Measurements from ENCODE around the gene KCNK1. TPM values are rescaled to one million over a fixed set of nuclear protein-coding genes. Genes with fewer than 3 reads are reported as not detected.
A peak's percentile ranks its signal among the peaks of the same experiment; 100 is the strongest.

Gene KCNK1
- total RNA-seq, 1 donor from 2014 or later: 5.7 TPM

GRCh38 chr1:233600488-233600887 is 13.4 kb upstream of the KCNK1 start:
- Histone ChIP-seq H3K4me2 (ENCODE audit: low read length) (no peak overlapping the region), H3K4me3 (ENCODE audit: insufficient read depth, low read depth, low read length) (no peak overlapping the region), H3K36me3 (ENCODE audit: insufficient read depth, low read length) (no peaks in the 10 kb centered on the region), H3K79me2 (ENCODE audit: insufficient read depth, low read length) (no peaks in the 10 kb centered on the region), H3K9ac (ENCODE audit: low read length) (no peak overlapping the region), H4K20me1 (ENCODE audit: insufficient read depth, low read length) (no peaks in the 10 kb centered on the region), H3K4me1 (ENCODE audit: insufficient read depth, low read length) (no peaks in the 10 kb centered on the region), H3K27ac (ENCODE audit: low read depth, low read length) (no peak overlapping the region), H2AFZ (ENCODE audit: low read depth, low read length) (no peak overlapping the region), H3K27me3 (ENCODE audit: insufficient read depth, low read length) (no peaks in the 10 kb centered on the region), H3K9me3 (ENCODE audit: insufficient read depth, low read depth, low read length) (no peaks in the 10 kb centered on the region)
- no peaks in the 10 kb centered on the region for H3K36me3 Mint-ChIP-seq (ENCODE audit: low read depth, unreplicated experiment)
- no peak overlapping the region for H3K27ac Mint-ChIP-seq (ENCODE audit: unreplicated experiment)
- peaks cover 4% of the 10 kb centered on the region for H3K27me3 Mint-ChIP-seq (ENCODE audit: low read depth, unreplicated experiment)
- TF ChIP-seq CTCF (IDR thresholded peaks at IDR 0.05; ENCODE audit: insufficient read depth, low read depth, low read length) (no peak), EZH2 (IDR thresholded peaks at IDR 0.05; ENCODE audit: insufficient read depth, low read length) (no peak)
- no peaks in the 10 kb centered on the region for H3K4me1 Mint-ChIP-seq (ENCODE audit: low read depth, unreplicated experiment)
- H3K4me3 Mint-ChIP-seq (ENCODE audit: unreplicated experiment): no peak overlapping the region
- peaks cover 2% of the 10 kb centered on the region for H3K9me3 Mint-ChIP-seq (ENCODE audit: unreplicated experiment)
- DNase-seq (ENCODE audit: low read depth) (no peak), FAIRE-seq (no peak)

GRCh38 chr1:233603478-233603877 is 10.4 kb upstream of the KCNK1 start:
- Histone ChIP-seq H4K20me1 (ENCODE audit: insufficient read depth, low read length) (no peaks in the 10 kb centered on the region), H3K4me3 (ENCODE audit: insufficient read depth, low read depth, low read length) (no peak overlapping the region), H3K79me2 (ENCODE audit: insufficient read depth, low read length) (no peaks in the 10 kb centered on the region), H2AFZ (ENCODE audit: low read depth, low read length) (no peak overlapping the region), H3K36me3 (ENCODE audit: insufficient read depth, low read length) (no peaks in the 10 kb centered on the region), H3K4me2 (ENCODE audit: low read length) (no peak overlapping the region), H3K27ac (ENCODE audit: low read depth, low read length) (no peak overlapping the region), H3K4me1 (ENCODE audit: insufficient read depth, low read length) (no peaks in the 10 kb centered on the region), H3K9me3 (ENCODE audit: insufficient read depth, low read depth, low read length) (no peaks in the 10 kb centered on the region), H3K9ac (ENCODE audit: low read length) (no peak overlapping the region), H3K27me3 (ENCODE audit: insufficient read depth, low read length) (no peaks in the 10 kb centered on the region)
- FAIRE-seq: no peak
- Mint-ChIP-seq H3K4me3 (ENCODE audit: unreplicated experiment) (no peak overlapping the region), H3K9me3 (ENCODE audit: unreplicated experiment) (peaks cover 2% of the 10 kb centered on the region), H3K27me3 (ENCODE audit: low read depth, unreplicated experiment) (peaks cover 4% of the 10 kb centered on the region), H3K4me1 (ENCODE audit: low read depth, unreplicated experiment) (no peaks in the 10 kb centered on the region), H3K27ac (ENCODE audit: unreplicated experiment) (peak overlapping the region; percentile 15), H3K36me3 (ENCODE audit: low read depth, unreplicated experiment) (no peaks in the 10 kb centered on the region)
- no peak for TF ChIP-seq EZH2 (IDR thresholded peaks at IDR 0.05; ENCODE audit: insufficient read depth, low read length)
- TF ChIP-seq CTCF (IDR thresholded peaks at IDR 0.05; ENCODE audit: insufficient read depth, low read depth, low read length): no peak
- no peak for DNase-seq (ENCODE audit: low read depth)

GRCh38 chr1:233605205-233605604 is 8.7 kb upstream of the KCNK1 start:
- DNase-seq (ENCODE audit: low read depth): no peak
- Mint-ChIP-seq H3K27ac (ENCODE audit: unreplicated experiment) (no peak overlapping the region), H3K4me1 (ENCODE audit: low read depth, unreplicated experiment) (no peaks in the 10 kb centered on the region), H3K36me3 (ENCODE audit: low read depth, unreplicated experiment) (no peaks in the 10 kb centered on the region), H3K27me3 (ENCODE audit: low read depth, unreplicated experiment) (peaks cover 5% of the 10 kb centered on the region), H3K4me3 (ENCODE audit: unreplicated experiment) (no peak overlapping the region), H3K9me3 (ENCODE audit: unreplicated experiment) (peaks cover 2% of the 10 kb centered on the region)
- Histone ChIP-seq H3K79me2 (ENCODE audit: insufficient read depth, low read length) (no peaks in the 10 kb centered on the region), H3K9ac (ENCODE audit: low read length) (no peak overlapping the region), H3K4me1 (ENCODE audit: insufficient read depth, low read length) (no peaks in the 10 kb centered on the region), H3K4me2 (ENCODE audit: low read length) (no peak overlapping the region), H2AFZ (ENCODE audit: low read depth, low read length) (no peak overlapping the region), H3K36me3 (ENCODE audit: insufficient read depth, low read length) (no peaks in the 10 kb centered on the region), H3K9me3 (ENCODE audit: insufficient read depth, low read depth, low read length) (no peaks in the 10 kb centered on the region), H4K20me1 (ENCODE audit: insufficient read depth, low read length) (no peaks in the 10 kb centered on the region), H3K4me3 (ENCODE audit: insufficient read depth, low read depth, low read length) (no peak overlapping the region), H3K27me3 (ENCODE audit: insufficient read depth, low read length) (no peaks in the 10 kb centered on the region), H3K27ac (ENCODE audit: low read depth, low read length) (no peak overlapping the region)
- FAIRE-seq: no peak
- TF ChIP-seq EZH2 (IDR thresholded peaks at IDR 0.05; ENCODE audit: insufficient read depth, low read length) (no peak), CTCF (IDR thresholded peaks at IDR 0.05; ENCODE audit: insufficient read depth, low read depth, low read length) (no peak)
